HG03460 (cell line): ENCODE measurements around the gene VAC14.

Experiments
- ATAC-seq: cut with Tn5 transposase; IDR thresholded peaks from one replicate; pipeline ENCODE4 v1.9.1; 2021; ENCODE audit not compliant: unreplicated experiment

VAC14 gene

GRCh38 chr16:70764632-70765031 lies 36.3 kb downstream of the VAC14 start:
- ATAC-seq, result no peak

- ATAC-seq, result no peak
Observed at GRCh38 chr16:70760221-70760620, 40.7 kb downstream of the VAC14 start.

GRCh38 chr16:70759666-70760065 lies 41.3 kb downstream of the VAC14 start:
- no peak for ATAC-seq

- ATAC-seq, result no peak
Observed at GRCh38 chr16:70758786-70759185, 42.2 kb downstream of the VAC14 start.

- ATAC-seq, result no peak
Observed at GRCh38 chr16:70757183-70757582, 43.8 kb downstream of the VAC14 start.

GRCh38 chr16:70756071-70756470 lies 44.9 kb downstream of the VAC14 start:
- ATAC-seq, result no peak

GRCh38 chr16:70754851-70755600 lies 45.9 kb downstream of the VAC14 start:
- no peak for ATAC-seq

GRCh38 chr16:70754371-70754770 lies 46.6 kb downstream of the VAC14 start:
- no peak for ATAC-seq

GRCh38 chr16:70753694-70754325 lies 47.1 kb downstream of the VAC14 start:
- ATAC-seq, result no peak

- ATAC-seq, result no peak
Observed at GRCh38 chr16:70753228-70753627, 47.7 kb downstream of the VAC14 start.

- no peak for ATAC-seq
Observed at GRCh38 chr16:70752426-70752825, 48.5 kb downstream of the VAC14 start.

- no peak for ATAC-seq
Observed at GRCh38 chr16:70751593-70751992, 49.4 kb downstream of the VAC14 start.

GRCh38 chr16:70750893-70751467 lies 50.0 kb downstream of the VAC14 start:
- no peak for ATAC-seq

GRCh38 chr16:70749681-70750601 lies 51.0 kb downstream of the VAC14 start:
- no peak for ATAC-seq

- ATAC-seq, result no peak
Observed at GRCh38 chr16:70749006-70749678, 51.8 kb downstream of the VAC14 start.

- ATAC-seq, result no peak
Observed at GRCh38 chr16:70747703-70748631, 53.0 kb downstream of the VAC14 start.

GRCh38 chr16:70746708-70747424 lies 54.1 kb downstream of the VAC14 start:
- no peak for ATAC-seq

- ATAC-seq, result no peak
Observed at GRCh38 chr16:70746040-70746707, 54.8 kb downstream of the VAC14 start.
